Esophagus squamous epithelium (tissue), 5 donors: ENCODE measurements around the gene CABP2. TPM values are rescaled to one million over a fixed set of nuclear protein-coding genes. Genes with fewer than 3 reads are reported as not detected.
"Not testable (repeated sequence)": the region's sequence is repeated elsewhere in the genome, so short reads cannot be mapped to it uniquely, and the experiment has no call there.

Experiments used
- DNase-seq: peaks from one replicate; lab custom pipeline; 2025; lab: John Stamatoyannopoulos, UW
- H3K27ac ChIP-seq, 4 donors: fragments of 200-600 bp; sonication (generic); one replicate each; pipeline ENCODE4 v1.5.1; 2016 to 2019; ENCODE audit warnings: mild to moderate bottlenecking in 1 of 4
- H3K27me3 ChIP-seq, 4 donors: fragments of 200-600 bp; sonication (generic); 1 replicate in 3 of 4; 2 replicates in 1 of 4; pipeline versions ENCODE4 v1.5.1 to v1.6.0; 2017 to 2021; ENCODE audit warnings: antibody characterized with exemption in 1 of 4
- H3K36me3 ChIP-seq, 3 donors: fragments of 200-600 bp; sonication (generic); one replicate each; pipeline ENCODE4 v1.5.1; 2016 to 2019
- H3K4me1 ChIP-seq, 3 donors: fragments of 200-600 bp; sonication (generic); one replicate each; pipeline ENCODE4 v1.5.1; 2017 to 2019
- H3K4me3 ChIP-seq, 4 donors: fragments of 200-600 bp; sonication (generic); 1 replicate in 3 of 4; 2 replicates in 1 of 4; pipeline ENCODE4 v1.5.1; 2016 to 2019; ENCODE audit warnings: mild to moderate bottlenecking in 2 of 4, moderate library complexity in 1 of 4
- H3K9me3 ChIP-seq, 3 donors: fragments of 200-600 bp; sonication (generic); one replicate each; pipeline ENCODE4 v1.5.1; 2016 to 2019
- POLR2A ChIP-seq, 4 donors: fragments of 450-650 bp; IDR thresholded peaks; one replicate each; pipeline ENCODE4 v1.6.1; 2017; ENCODE audit warnings: antibody characterized with exemption in 4 of 4, mild to moderate bottlenecking in 4 of 4, moderate library complexity in 3 of 4
- WGBS, 2 donors: methylation state at CpG; one replicate each; pipeline ENCODE4 v1.1.5; 2018; 5-methylcytosine and 5-hydroxymethylcytosine counted together
- intact Hi-C: fragments of 100-400 bp; cut with DNase I; formaldehyde crosslinking; loops from one replicate; pipeline ENCODE4 v1.15.0; 2022
- total RNA-seq, 4 donors: library from RNA; depleted of rRNA; stranded (reverse); fragments of >200 nt; gene quantifications; one replicate each; pipeline ENCODE4 v1.1.0, GENCODE V29; 2016
- TF ChIP-seq, protein P1 (sequence below), 6 experiments: fragments of 450-650 bp in 4 of 6; fragments of 200-600 bp in 2 of 6; sonication (generic) in 2 of 6; IDR thresholded peaks; one replicate each; pipeline ENCODE4 v1.5.1; 2016 to 2019; ENCODE audit warnings: antibody characterized with exemption in 6 of 6, mild to moderate bottlenecking in 4 of 6, moderate library complexity in 4 of 6
- donor health status: DM: yes; HTN: yes; CAD: no.

Gene CABP2
- total RNA-seq, 4 donors from 2014 or later = not detected

DNA sequence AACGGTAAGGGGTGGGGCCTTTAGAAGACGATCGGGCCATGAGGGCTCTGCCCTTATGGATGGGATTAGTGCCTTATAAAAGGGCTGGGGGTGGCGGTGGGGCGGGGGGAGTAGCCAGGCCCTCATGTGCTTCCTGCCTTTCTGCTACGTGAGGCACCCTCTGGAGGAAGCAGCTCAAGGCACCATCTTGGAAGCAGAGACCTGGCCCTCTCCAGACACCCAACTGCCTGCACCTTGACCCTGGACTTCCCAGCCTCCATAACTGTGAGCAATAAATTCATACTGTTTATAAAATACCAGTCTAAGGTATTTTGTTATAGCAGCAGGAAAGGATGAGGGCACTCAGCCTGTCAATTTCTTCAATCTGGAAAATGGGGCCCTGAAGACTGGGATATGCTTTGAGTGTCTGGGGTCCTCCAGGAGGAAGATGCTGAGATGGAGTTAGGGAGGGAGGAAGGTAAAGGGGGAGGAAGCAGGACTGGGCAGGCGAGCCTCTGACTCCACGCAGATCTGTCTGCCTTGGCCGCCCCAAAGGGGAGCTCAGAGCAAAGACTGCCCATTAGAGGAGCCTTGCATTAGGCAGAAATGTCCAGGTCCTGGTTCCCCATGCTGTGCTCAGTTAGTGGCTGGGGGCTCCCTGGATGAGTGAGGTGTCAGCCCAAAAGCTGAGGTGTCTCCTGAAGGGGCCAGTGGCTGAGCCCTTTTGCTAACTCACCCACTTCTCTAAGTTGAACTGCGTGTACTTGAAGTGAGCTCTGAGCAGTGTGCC lies 5.3 kb downstream of the CABP2 start:
- Histone ChIP-seq H3K9me3 (no peaks in the 10 kb centered on the region), H3K27ac (no peak overlapping the region), H3K4me3 (no peak overlapping the region), H3K36me3 (no peaks in the 10 kb centered on the region), H3K4me1 (no peaks in the 10 kb centered on the region), H3K27me3 (peaks cover 0 to 33% (median 0%) of the 10 kb centered on the region in 4 donors)
- no peak for DNase-seq
- intact Hi-C loops = no loop called here
- WGBS, 2 donors = 77 to 93% methylated on average over 5 of the region's 10 CpGs
- no peak for TF ChIP-seq POLR2A (IDR thresholded peaks at IDR 0.05)
- TF ChIP-seq, protein P1, sequence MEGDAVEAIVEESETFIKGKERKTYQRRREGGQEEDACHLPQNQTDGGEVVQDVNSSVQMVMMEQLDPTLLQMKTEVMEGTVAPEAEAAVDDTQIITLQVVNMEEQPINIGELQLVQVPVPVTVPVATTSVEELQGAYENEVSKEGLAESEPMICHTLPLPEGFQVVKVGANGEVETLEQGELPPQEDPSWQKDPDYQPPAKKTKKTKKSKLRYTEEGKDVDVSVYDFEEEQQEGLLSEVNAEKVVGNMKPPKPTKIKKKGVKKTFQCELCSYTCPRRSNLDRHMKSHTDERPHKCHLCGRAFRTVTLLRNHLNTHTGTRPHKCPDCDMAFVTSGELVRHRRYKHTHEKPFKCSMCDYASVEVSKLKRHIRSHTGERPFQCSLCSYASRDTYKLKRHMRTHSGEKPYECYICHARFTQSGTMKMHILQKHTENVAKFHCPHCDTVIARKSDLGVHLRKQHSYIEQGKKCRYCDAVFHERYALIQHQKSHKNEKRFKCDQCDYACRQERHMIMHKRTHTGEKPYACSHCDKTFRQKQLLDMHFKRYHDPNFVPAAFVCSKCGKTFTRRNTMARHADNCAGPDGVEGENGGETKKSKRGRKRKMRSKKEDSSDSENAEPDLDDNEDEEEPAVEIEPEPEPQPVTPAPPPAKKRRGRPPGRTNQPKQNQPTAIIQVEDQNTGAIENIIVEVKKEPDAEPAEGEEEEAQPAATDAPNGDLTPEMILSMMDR (IDR thresholded peaks at IDR 0.05) = no peak

DNA sequence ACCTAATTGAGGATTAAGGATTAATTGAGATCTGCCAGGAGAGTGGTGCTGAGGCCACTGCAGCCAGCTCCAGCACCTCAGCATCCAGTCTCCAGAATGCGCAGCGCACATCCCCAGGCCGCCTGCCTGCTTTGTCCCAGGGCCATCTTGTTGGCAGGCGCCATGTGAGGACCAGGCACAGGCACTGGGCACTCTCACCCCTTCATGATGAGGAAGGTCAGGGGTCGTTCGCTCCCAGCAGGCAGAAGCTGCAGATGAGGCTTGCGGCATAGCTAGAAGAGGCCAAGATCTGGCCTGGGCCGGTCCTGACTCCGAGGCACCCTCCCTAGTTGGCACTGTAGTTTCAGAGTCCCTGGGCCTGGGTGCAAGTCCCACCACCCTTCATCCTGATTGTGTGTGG lies 6.4 kb downstream of the CABP2 start:
- TF ChIP-seq, protein P1 (IDR thresholded peaks at IDR 0.05) = no peak
- no peak for TF ChIP-seq POLR2A (IDR thresholded peaks at IDR 0.05)
- 77 to 100% methylated on average over 2 to 4 of the region's 9 CpGs for WGBS, 2 donors
- DNase-seq = no peak

DNA sequence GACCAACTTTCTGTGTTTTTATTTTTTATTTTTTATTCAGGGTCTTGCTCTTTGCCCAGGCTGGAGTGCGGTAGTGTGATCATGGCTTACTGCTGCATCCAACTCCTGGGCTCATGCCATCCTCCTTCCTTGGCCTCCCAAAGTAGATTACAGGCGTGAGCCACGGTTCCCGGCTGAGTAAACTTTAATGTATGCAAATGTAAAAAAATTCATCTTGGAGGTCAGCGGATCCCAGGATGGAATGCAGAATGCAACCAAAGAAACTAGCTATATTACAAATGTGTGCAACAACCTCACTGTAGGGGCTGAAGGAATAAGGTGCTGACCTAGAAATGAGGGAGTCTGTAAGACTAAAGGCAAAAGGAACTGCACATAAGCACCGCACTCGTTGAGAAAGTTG lies 9.1 kb downstream of the CABP2 start:
- intact Hi-C loops = no loop called here
- WGBS, 2 donors = 70 to 82% methylated on average over 4 to 7 of the region's 7 CpGs
- TF ChIP-seq, protein P1 (IDR thresholded peaks at IDR 0.05) = no peak
- no peak for TF ChIP-seq POLR2A (IDR thresholded peaks at IDR 0.05)

More for the DNA sequence above, 6.4 kb downstream of the CABP2 start:
- H3K27ac ChIP-seq = no peak overlapping the region
- H3K36me3 ChIP-seq = no peaks in the 10 kb centered on the region
- no peak overlapping the region for H3K4me3 ChIP-seq
- intact Hi-C loops = no loop called here
- H3K27me3 ChIP-seq = peaks cover 0 to 37% (median 0%) of the 10 kb centered on the region in 4 donors
- H3K9me3 ChIP-seq = no peaks in the 10 kb centered on the region
- H3K4me1 ChIP-seq = no peaks in the 10 kb centered on the region

DNA sequence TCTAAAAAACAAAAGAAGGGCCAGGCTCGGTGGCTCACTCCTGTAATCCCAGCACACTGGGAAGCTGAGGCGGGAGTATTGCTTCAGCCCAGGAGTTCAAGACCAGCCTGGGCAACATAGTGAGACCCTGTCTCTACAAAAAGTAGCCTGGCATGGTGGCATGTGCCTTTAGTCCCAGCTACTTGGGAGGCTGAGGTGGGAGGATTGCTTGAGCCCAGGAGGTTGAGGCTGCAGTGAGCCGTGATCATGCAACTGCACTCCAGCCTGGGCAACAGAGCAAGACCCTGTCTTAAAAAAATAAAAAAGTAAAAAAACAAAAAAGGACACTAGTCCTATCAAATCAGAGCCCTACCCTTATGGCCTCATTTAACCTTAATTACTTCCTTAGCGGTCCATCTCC lies 11.7 kb downstream of the CABP2 start:
- H3K36me3 ChIP-seq, H3K27ac ChIP-seq, intact Hi-C loops, H3K4me3 ChIP-seq, H3K9me3 ChIP-seq, DNase-seq: not testable (repeated sequence)
- WGBS, 2 donors = 90 to 97% methylated on average over 3 of the region's 4 CpGs
- H3K27me3 ChIP-seq = peaks cover 0 to 51% (median 0%) of the 10 kb centered on the region in 4 donors
- H3K4me1 ChIP-seq = peaks cover 15 to 21% (median 17%) of the 10 kb centered on the region in 3 donors

More for the DNA sequence above, 9.1 kb downstream of the CABP2 start:
- H3K4me1 ChIP-seq = peaks cover 0 to 2% (median under 1%) of the 10 kb centered on the region in 3 donors
- H3K27me3 ChIP-seq = peaks cover 0 to 51% (median 0%) of the 10 kb centered on the region in 4 donors
- H3K27ac ChIP-seq = no peak overlapping the region
- no peaks in the 10 kb centered on the region for H3K36me3 ChIP-seq
- DNase-seq = no peak
- no peaks in the 10 kb centered on the region for H3K9me3 ChIP-seq
- H3K4me3 ChIP-seq = no peak overlapping the region

DNA sequence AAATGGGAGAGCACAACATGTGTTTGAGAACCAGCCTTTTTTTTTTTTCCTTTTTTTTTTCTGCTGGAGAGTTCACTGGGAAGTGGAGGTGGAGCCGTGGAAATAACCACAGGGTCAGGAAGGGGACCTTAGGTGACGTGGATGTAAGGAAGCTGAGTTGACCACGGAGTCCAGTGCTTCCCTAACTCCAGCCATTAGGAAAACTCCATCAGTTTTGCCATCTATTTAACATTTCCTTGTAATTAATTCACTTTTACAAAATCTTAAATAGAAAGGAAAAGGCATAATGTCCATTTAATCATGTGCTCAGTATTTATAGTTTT lies 13.3 kb downstream of the CABP2 start:
- DNase-seq = no peak
- intact Hi-C loops = no loop called here
- TF ChIP-seq, protein P1 (IDR thresholded peaks at IDR 0.05) = no peak
- TF ChIP-seq POLR2A (IDR thresholded peaks at IDR 0.05) = no peak
- 34 to 59% methylated on average over 3 of the region's 3 CpGs for WGBS, 2 donors
- Histone ChIP-seq H3K4me3 (no peak overlapping the region), H3K27me3 (peaks cover 0 to 49% (median 0%) of the 10 kb centered on the region in 4 donors), H3K36me3 (peaks cover 0 to 6% (median 0%) of the 10 kb centered on the region in 3 donors), H3K9me3 (no peaks in the 10 kb centered on the region), H3K4me1 (peaks cover 26 to 37% (median 30%) of the 10 kb centered on the region in 3 donors), H3K27ac (no peak overlapping the region)
